H9 (cell line): Measurements from ENCODE around the gene CYP2D6. TPM values are rescaled to one million over a fixed set of nuclear protein-coding genes. Genes with fewer than 3 reads are reported as not detected.

Experiments used
- DNase-seq: peaks from one replicate; pipeline ENCODE4 v3.0.0-alpha.2; 2017
- H2AFZ ChIP-seq: one replicate; pipeline ENCODE4 v1.6.1; 2013; ENCODE audit warnings: mild to moderate bottlenecking, low read length, control low read depth, moderate library complexity
- H2AK5ac ChIP-seq: 2 replicates; pipeline ENCODE4 v1.6.1; 2013; ENCODE audit warnings: low read length, control low read depth, mixed read lengths; ENCODE audit not compliant: insufficient read length
- H2BK120ac ChIP-seq: one replicate; pipeline ENCODE4 v1.6.1; 2013; ENCODE audit warnings: low read depth, mild to moderate bottlenecking, low read length, control low read depth, inconsistent platforms; ENCODE audit not compliant: poor library complexity, severe bottlenecking
- H2BK12ac ChIP-seq: 2 replicates; pipeline ENCODE4 v1.6.1; 2013; ENCODE audit warnings: low read length, control low read depth, mixed read lengths, low read depth; ENCODE audit not compliant: insufficient read length
- H2BK15ac ChIP-seq: 2 replicates; pipeline ENCODE4 v1.6.1; 2013; ENCODE audit warnings: low read depth, low read length, control low read depth
- H2BK20ac ChIP-seq: one replicate; pipeline ENCODE4 v1.6.1; 2013; ENCODE audit warnings: low read depth, mild to moderate bottlenecking, low read length, control low read depth, inconsistent platforms; ENCODE audit not compliant: poor library complexity, severe bottlenecking
- H2BK5ac ChIP-seq: 2 replicates; pipeline ENCODE4 v1.6.1; 2013; ENCODE audit warnings: low read length, control low read depth, mixed read lengths; ENCODE audit not compliant: insufficient read length
- H3K14ac ChIP-seq: 2 replicates; pipeline ENCODE4 v1.6.1; 2013; ENCODE audit warnings: low read length, control low read depth; ENCODE audit not compliant: insufficient read depth
- H3K18ac ChIP-seq: 2 replicates; pipeline ENCODE4 v1.6.1; 2013; ENCODE audit warnings: low read depth, mild to moderate bottlenecking, mixed read lengths, low read length, control low read depth; ENCODE audit not compliant: insufficient read length
- H3K23ac ChIP-seq: 2 replicates; pipeline ENCODE4 v1.6.1; 2013; ENCODE audit warnings: low read length, control low read depth, mixed read lengths, low read depth; ENCODE audit not compliant: insufficient read length
- H3K23me2 ChIP-seq: 2 replicates; pipeline ENCODE4 v1.6.1; 2013; ENCODE audit warnings: low read depth, mild to moderate bottlenecking, mixed read lengths, low read length, control low read depth; ENCODE audit not compliant: insufficient read length, poor library complexity, severe bottlenecking
- H3K27ac ChIP-seq: 2 replicates; pipeline ENCODE4 v1.5.1; 2013; ENCODE audit warnings: low read length, control low read depth, mixed read lengths, low read depth; ENCODE audit not compliant: insufficient read length
- H3K27me3 ChIP-seq: 2 replicates; pipeline ENCODE4 v1.6.1; 2013; ENCODE audit warnings: low read length, control low read depth, inconsistent platforms; ENCODE audit not compliant: insufficient read depth
- H3K4ac ChIP-seq: 2 replicates; pipeline ENCODE4 v1.6.1; 2013; ENCODE audit warnings: low read depth, mild to moderate bottlenecking, control low read depth, inconsistent platforms, low read length, moderate library complexity
- H3K4me1 ChIP-seq: 2 replicates; pipeline ENCODE4 v1.6.1; 2013; ENCODE audit warnings: low read length, control low read depth, inconsistent platforms; ENCODE audit not compliant: insufficient read depth
- H3K4me2 ChIP-seq: 2 replicates; pipeline ENCODE4 v1.6.1; 2013; ENCODE audit warnings: low read length, control low read depth, mixed read lengths; ENCODE audit not compliant: insufficient read length, insufficient read depth
- H3K56ac ChIP-seq: 2 replicates; pipeline ENCODE4 v1.6.1; 2013; ENCODE audit warnings: low read depth, mild to moderate bottlenecking, mixed read lengths, low read length, control low read depth; ENCODE audit not compliant: insufficient read length
- H3K79me1 ChIP-seq: 2 replicates; pipeline ENCODE4 v1.6.1; 2013; ENCODE audit warnings: low read depth, mild to moderate bottlenecking, moderate library complexity, low read length, control low read depth, inconsistent platforms; ENCODE audit not compliant: insufficient read depth, poor library complexity, severe bottlenecking
- H3K79me2 ChIP-seq: 2 replicates; pipeline ENCODE4 v1.6.1; 2013; ENCODE audit warnings: low read length, control low read depth, inconsistent platforms; ENCODE audit not compliant: insufficient read depth
- H3K9ac ChIP-seq: 2 replicates; pipeline ENCODE4 v1.6.1; 2013; ENCODE audit warnings: low read length, control low read depth, mixed read lengths; ENCODE audit not compliant: insufficient read length; ENCODE audit errors: extremely low read depth
- H3K9me3 ChIP-seq: one replicate; pipeline ENCODE4 v1.6.1; 2013; ENCODE audit warnings: low read depth, low read length, inconsistent platforms; ENCODE audit not compliant: control insufficient read depth
- H3T11ph ChIP-seq: one replicate; pipeline ENCODE4 v1.6.1; 2013; ENCODE audit warnings: mild to moderate bottlenecking, low read length, control low read depth, inconsistent platforms
- H4K20me1 ChIP-seq: one replicate; pipeline ENCODE4 v1.6.1; 2013; ENCODE audit not compliant: control insufficient read depth, insufficient read length, insufficient read depth
- H4K5ac ChIP-seq: 2 replicates; pipeline ENCODE4 v1.6.1; 2013; ENCODE audit warnings: low read depth, mild to moderate bottlenecking, mixed read lengths, low read length, control low read depth; ENCODE audit not compliant: insufficient read length
- H4K8ac ChIP-seq: replicated peaks from 2 replicates; pipeline ENCODE4 v1.6.1; 2013; ENCODE audit warnings: low read length, control low read depth, mixed read lengths, low read depth; ENCODE audit not compliant: insufficient read length
- H4K91ac ChIP-seq: 2 replicates; pipeline ENCODE4 v1.6.1; 2013; ENCODE audit warnings: low read depth, mild to moderate bottlenecking, moderate library complexity, mixed read lengths, low read length, control low read depth; ENCODE audit not compliant: insufficient read length
- H3K27ac Mint-ChIP-seq, 3 experiments: 2 replicates in 2 of 3; 3 replicates in 1 of 3; pipeline ENCODE4 v1.8.0; 2020 to 2021; ENCODE audit warnings: mixed read lengths in 3 of 3, mild to moderate bottlenecking in 1 of 3, moderate library complexity in 1 of 3
- H3K27me3 Mint-ChIP-seq: 2 replicates; pipeline ENCODE4 v1.8.0; 2021; ENCODE audit warnings: low read depth, mild to moderate bottlenecking, moderate library complexity, mixed read lengths
- H3K36me3 Mint-ChIP-seq, 3 experiments: 2 replicates in 2 of 3; 3 replicates in 1 of 3; pipeline ENCODE4 v1.8.0; 2020 to 2021; ENCODE audit warnings: low read depth in 3 of 3, mixed read lengths in 3 of 3; ENCODE audit not compliant: insufficient read depth in 1 of 3
- H3K4me1 Mint-ChIP-seq, 2 experiments: 2 replicates each; pipeline ENCODE4 v1.8.0; 2020; ENCODE audit warnings: mixed read lengths in 2 of 2
- H3K4me3 Mint-ChIP-seq, 2 experiments: 2 replicates in 1 of 2; 3 replicates in 1 of 2; pipeline ENCODE4 v1.8.0; 2020 to 2021; ENCODE audit warnings: mild to moderate bottlenecking in 2 of 2, mixed read lengths in 2 of 2, moderate library complexity in 1 of 2
- H3K9me3 Mint-ChIP-seq, 2 experiments: 2 replicates in 1 of 2; 3 replicates in 1 of 2; pipeline ENCODE4 v1.8.0; 2020; ENCODE audit warnings: mild to moderate bottlenecking in 2 of 2, mixed read lengths in 2 of 2, moderate library complexity in 1 of 2
- CTCF ChIP-seq: fragments of 200-600 bp; sonication (generic); conservative IDR thresholded peaks from 3 replicates; pipeline ENCODE4 v1.8.0; 2021; ENCODE audit warnings: antibody characterized with exemption, mild to moderate bottlenecking
- WGBS: extraction: QIAGEN DNeasy Blood & Tissue Kit; methylation state at CpG from one replicate; pipeline ENCODE4 v1.1.7; 2013; ENCODE audit warnings: missing lambda C conversion rate, low lambda C conversion rate, mixed read lengths; ENCODE audit not compliant: insufficient read length; ENCODE audit errors: extremely low coverage; 5-methylcytosine and 5-hydroxymethylcytosine counted together
- total RNA-seq: library from RNA; stranded (reverse); gene quantifications from 2 replicates; pipeline ENCODE4 v1.2.1, GENCODE V29; 2021

Gene CYP2D6
- total RNA-seq, 1 experiment from 2014 or later = 2.3 TPM

GRCh38 chr22:42171417-42171816 lies 40.8 kb upstream of the CYP2D6 start:
- H4K8ac ChIP-seq = no peak overlapping the region
- H2BK15ac ChIP-seq = no peak overlapping the region
- H3K27ac ChIP-seq = no peak overlapping the region
- H2BK5ac ChIP-seq = no peak overlapping the region
- TF ChIP-seq CTCF = no peak
- no peak overlapping the region for H3K4me3 Mint-ChIP-seq
- no CpG with 5 or more reads among the region's 5 CpGs for WGBS
- H3K27ac Mint-ChIP-seq = no peak overlapping the region
- H3K4me1 ChIP-seq = no peaks in the 10 kb centered on the region
- H3K56ac ChIP-seq = no peak overlapping the region
- no peak overlapping the region for H2BK120ac ChIP-seq
- no peak overlapping the region for H4K5ac ChIP-seq
- no peaks in the 10 kb centered on the region for H3K27me3 Mint-ChIP-seq
- no peak overlapping the region for H2AFZ ChIP-seq
- H3T11ph ChIP-seq = no peak overlapping the region
- no peak overlapping the region for H3K23ac ChIP-seq
- H4K20me1 ChIP-seq = peaks cover 2% of the 10 kb centered on the region
- H2BK12ac ChIP-seq = no peak overlapping the region
- H2AK5ac ChIP-seq = no peak overlapping the region
- no peak overlapping the region for H4K91ac ChIP-seq
- peaks cover 5% of the 10 kb centered on the region for H3K79me1 ChIP-seq
- H3K36me3 Mint-ChIP-seq = peaks cover 6 to 32% (median 29%) of the 10 kb centered on the region in 3 experiments; a peak in 6 of 7 replicates
- no peak overlapping the region for H3K18ac ChIP-seq
- no peaks in the 10 kb centered on the region for H3K23me2 ChIP-seq
- no peak overlapping the region for H3K9ac ChIP-seq
- no peak for DNase-seq
- no peak overlapping the region for H2BK20ac ChIP-seq
- H3K27me3 ChIP-seq = no peaks in the 10 kb centered on the region
- no peaks in the 10 kb centered on the region for H3K9me3 Mint-ChIP-seq
- H3K14ac ChIP-seq = peak overlapping the region; percentile 12; the same call in 1 of the 2 replicates
- H3K4ac ChIP-seq = no peak overlapping the region
- H3K9me3 ChIP-seq = no peaks in the 10 kb centered on the region
- H3K79me2 ChIP-seq = 0 out of 2 replicates have a peak, but pooled peaks cover 1% of the 10 kb centered on the region
- H3K4me2 ChIP-seq = no peak overlapping the region
- peaks cover 22 to 31% of the 10 kb centered on the region in 2 experiments for H3K4me1 Mint-ChIP-seq
